Mesodermal cell (in vitro differentiated cells): ENCODE results near the gene RNF149.
A peak's percentile ranks its signal among the peaks of the same experiment; 100 is the strongest.
"Not testable (repeated sequence)": the region's sequence is repeated elsewhere in the genome, so short reads cannot be mapped to it uniquely, and the experiment has no call there.

Source experiments
- H3K27ac ChIP-seq: 2 replicates; pipeline ENCODE4 v1.7.0; 2013; ENCODE audit warnings: mild to moderate bottlenecking, low read depth, low read length, moderate library complexity; ENCODE audit not compliant: severe bottlenecking
- H3K36me3 ChIP-seq: 2 replicates; pipeline ENCODE4 v1.7.1; 2013; ENCODE audit warnings: mild to moderate bottlenecking, low read length, moderate library complexity; ENCODE audit not compliant: control insufficient read depth, insufficient read depth
- H3K4me1 ChIP-seq: one replicate; pipeline ENCODE4 v1.7.1; 2013; ENCODE audit warnings: mild to moderate bottlenecking, low read length; ENCODE audit not compliant: insufficient read depth, control insufficient read depth, poor library complexity, severe bottlenecking
- H3K4me3 ChIP-seq: 2 replicates; pipeline ENCODE4 v1.7.0; 2013; ENCODE audit warnings: low read length, control low read depth, mild to moderate bottlenecking; ENCODE audit not compliant: insufficient read depth, poor library complexity, severe bottlenecking; ENCODE audit errors: extremely low read depth
- H3K9me3 ChIP-seq: 2 replicates; pipeline ENCODE4 v1.7.1; 2013; ENCODE audit warnings: mild to moderate bottlenecking, low read length, moderate library complexity; ENCODE audit not compliant: control insufficient read depth
- WGBS, 2 experiments: methylation state at CpG; one replicate each; pipeline ENCODE4 v1.1.5; 2013; ENCODE audit warnings: missing lambda C conversion rate in 2 of 2; ENCODE audit not compliant: insufficient coverage in 2 of 2; 5-methylcytosine and 5-hydroxymethylcytosine counted together

The RNF149 gene

DNA sequence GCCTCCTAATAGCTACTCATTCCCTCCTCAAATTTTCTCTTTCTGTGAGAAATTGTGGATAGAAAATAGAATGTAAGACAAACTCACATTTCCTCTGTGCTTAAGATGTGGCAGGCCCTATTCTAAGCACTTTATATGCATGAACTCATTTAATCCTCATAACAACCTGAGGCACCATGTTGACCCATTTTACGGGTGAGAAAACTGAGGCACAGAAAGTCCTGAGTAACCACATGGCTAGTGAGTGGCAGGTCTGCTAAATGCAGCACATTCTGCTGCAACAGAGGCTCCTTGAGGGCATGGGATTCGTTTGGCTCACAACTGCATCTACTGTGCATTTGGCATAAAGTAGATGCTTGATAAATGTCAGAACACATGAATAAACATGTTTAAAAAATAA lies 22.7 kb upstream of the RNF149 start:
- no peaks in the 10 kb centered on the region for H3K36me3 ChIP-seq

DNA sequence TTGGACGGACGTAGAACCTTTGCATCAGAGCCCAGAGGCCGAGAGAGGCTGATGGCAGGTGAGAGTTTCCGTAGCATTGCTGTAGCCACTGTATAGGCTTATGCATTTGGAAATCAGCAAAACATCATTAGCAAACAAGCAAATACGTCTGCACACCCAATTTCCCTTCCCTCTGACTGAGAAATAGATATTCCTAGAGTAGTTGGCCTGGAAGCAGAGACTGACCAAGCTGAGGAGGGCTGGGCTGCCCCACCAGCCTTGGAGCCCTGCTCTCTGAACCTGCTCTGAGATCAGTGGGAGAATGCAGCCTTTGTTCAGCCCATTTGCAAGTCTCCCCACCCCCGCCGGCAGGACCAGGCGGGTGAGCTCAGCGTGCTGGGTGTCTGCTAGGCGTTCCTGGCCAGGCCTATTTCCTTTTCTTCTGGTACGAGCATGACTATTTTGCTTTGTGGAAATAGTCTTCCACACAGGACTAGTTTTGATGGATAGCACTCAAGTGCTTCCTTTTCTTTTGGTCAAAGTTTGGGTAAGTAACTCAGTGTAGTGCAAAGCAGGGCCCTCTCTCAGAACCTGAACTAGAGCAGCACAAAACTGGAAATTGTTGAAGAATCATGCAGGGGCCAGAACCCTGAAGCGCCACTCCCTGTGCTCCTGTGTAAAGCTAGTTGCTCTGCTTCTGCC lies 21.9 kb upstream of the RNF149 start:
- WGBS, 2 experiments: 31 to 68% methylated on average over 4 to 7 of the region's 12 CpGs
- Histone ChIP-seq H3K4me3 (no peak overlapping the region), H3K27ac (peak overlapping the region; percentile 75)

More for the DNA sequence above, 22.7 kb upstream of the RNF149 start:
- WGBS, 2 experiments: 100% methylated on average over 1 to 2 of the region's 2 CpGs
- H3K4me3 ChIP-seq: no peak overlapping the region
- H3K27ac ChIP-seq: no peak overlapping the region
- no peaks in the 10 kb centered on the region for H3K9me3 ChIP-seq
- H3K4me1 ChIP-seq: peaks cover 26% of the 10 kb centered on the region

GRCh38 chr2:101329026-101329425 lies 20.5 kb upstream of the RNF149 start:
- no peak overlapping the region for H3K27ac ChIP-seq
- H3K36me3 ChIP-seq: no peaks in the 10 kb centered on the region
- no peak overlapping the region for H3K4me3 ChIP-seq
- peaks cover 8% of the 10 kb centered on the region for H3K9me3 ChIP-seq
- WGBS, 2 experiments: 97 to 100% methylated on average over 2 to 3 of the region's 4 CpGs
- H3K4me1 ChIP-seq: peaks cover 26% of the 10 kb centered on the region

More for the DNA sequence above, 21.9 kb upstream of the RNF149 start:
- Histone ChIP-seq H3K4me1 (peaks cover 26% of the 10 kb centered on the region), H3K9me3 (peaks cover 7% of the 10 kb centered on the region), H3K36me3 (no peaks in the 10 kb centered on the region)

DNA sequence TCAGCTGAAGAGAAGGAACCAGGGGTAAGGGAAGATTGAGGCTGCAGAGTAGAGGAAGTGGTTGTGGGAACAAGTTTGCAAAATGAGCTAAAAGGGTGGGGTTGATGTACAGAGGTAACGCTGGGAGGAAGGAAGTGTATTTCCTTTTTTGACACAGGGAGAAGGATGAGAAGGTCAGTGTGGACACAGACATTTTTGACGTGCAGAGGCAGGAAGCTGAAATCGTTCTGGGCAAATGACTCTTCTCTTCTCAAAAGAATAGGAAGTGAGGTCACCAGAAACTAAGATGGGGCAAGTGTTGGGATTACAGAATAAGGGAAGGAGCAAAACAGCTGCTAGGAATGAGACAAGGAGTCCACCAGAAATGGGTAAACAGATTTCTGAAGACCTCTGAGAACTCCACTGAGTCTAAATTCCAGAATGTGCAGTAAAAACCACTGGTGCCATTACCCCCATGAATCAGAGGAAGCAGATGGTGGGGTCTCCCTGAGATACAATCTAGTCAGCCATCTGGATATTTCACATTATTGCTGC lies 20.0 kb upstream of the RNF149 start:
- Histone ChIP-seq H3K27ac (peak overlapping the region; percentile 54), H3K36me3 (no peaks in the 10 kb centered on the region), H3K4me3 (no peak overlapping the region), H3K4me1 (peaks cover 26% of the 10 kb centered on the region), H3K9me3 (peaks cover 8% of the 10 kb centered on the region)
- 84 to 100% methylated on average over 2 to 3 of the region's 3 CpGs for WGBS, 2 experiments

DNA sequence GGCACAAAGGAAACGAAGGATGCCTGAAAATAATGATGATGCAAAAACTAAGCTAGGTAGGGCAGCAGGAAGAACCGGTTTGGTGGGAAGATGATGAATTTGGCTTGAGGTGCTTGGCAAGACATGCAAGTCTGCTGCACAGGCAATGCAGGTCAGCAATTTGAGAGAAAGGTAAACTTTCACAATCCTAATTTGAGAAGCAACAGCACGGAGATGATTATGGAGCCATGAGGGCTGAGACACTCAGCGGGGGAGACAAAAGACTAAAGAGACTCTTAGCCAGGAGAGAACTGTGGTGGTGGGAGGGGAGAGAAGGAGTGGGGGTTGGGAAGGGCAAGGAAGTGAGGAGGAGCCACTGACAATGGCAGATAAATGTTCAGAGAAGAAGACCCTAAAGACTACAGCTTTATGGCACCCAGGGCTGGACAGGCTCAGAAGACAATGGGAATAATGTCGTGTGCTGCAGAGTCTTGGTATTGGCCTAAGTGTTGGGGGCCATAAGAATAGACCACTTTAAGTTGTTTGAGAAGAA lies 19.4 kb upstream of the RNF149 start:
- Histone ChIP-seq H3K4me3 (no peak overlapping the region), H3K4me1 (peaks cover 26% of the 10 kb centered on the region), H3K9me3 (peaks cover 8% of the 10 kb centered on the region), H3K36me3 (no peaks in the 10 kb centered on the region), H3K27ac (peak overlapping the region; percentile 54)
- WGBS, 2 experiments: 74 to 76% methylated on average over 5 of the region's 5 CpGs

DNA sequence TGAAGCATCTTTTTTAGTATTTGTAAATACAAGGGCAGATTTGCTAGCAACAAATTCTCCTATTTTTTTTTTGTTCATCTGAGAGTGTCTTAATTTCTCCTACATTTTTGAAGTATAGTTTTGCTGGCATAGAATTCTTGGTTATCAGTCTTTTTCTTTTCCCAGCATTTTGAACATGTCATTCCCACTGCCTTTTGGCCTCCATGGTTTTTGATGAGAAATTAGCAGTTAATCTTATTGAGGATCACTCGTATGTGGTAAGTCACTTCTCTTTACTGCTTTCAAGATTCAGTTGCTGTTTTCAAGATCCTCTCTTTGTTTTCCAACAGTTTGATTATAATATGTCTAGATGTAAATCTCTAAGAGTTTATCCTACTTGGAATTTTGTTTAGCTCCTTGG lies 16.9 kb upstream of the RNF149 start:
- WGBS, 2 experiments: 100% methylated on average over 1 of the region's 1 CpG; no CpG with 5 or more reads in 1 of the 2 experiments
- H3K9me3 ChIP-seq: peaks cover 8% of the 10 kb centered on the region
- H3K36me3 ChIP-seq: no peaks in the 10 kb centered on the region
- no peak overlapping the region for H3K27ac ChIP-seq
- no peak overlapping the region for H3K4me3 ChIP-seq
- H3K4me1 ChIP-seq: peaks cover 18% of the 10 kb centered on the region

DNA sequence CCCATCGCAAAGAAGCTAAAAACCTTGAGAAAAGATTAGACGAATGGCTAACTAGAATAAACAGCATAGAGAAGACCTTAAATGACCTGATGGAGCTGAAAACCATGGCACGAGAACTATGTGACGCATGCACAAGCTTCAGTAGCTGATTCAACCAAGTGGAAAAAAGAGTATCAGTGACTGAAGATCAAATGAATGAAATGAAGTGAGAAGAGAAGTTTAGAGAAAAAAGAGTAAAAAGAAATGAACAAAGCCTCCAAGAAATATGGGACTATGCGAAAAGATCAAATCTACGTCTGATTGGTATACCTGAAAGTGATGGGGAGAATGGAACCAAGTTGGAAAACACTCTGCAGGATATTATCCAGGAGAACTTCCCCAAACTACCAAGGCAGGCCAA lies 8.1 kb upstream of the RNF149 start:
- WGBS, 2 experiments: 94% methylated on average over 2 of the region's 6 CpGs
- H3K9me3 ChIP-seq, H3K27ac ChIP-seq, H3K36me3 ChIP-seq, H3K4me3 ChIP-seq, H3K4me1 ChIP-seq: not testable (repeated sequence)

DNA sequence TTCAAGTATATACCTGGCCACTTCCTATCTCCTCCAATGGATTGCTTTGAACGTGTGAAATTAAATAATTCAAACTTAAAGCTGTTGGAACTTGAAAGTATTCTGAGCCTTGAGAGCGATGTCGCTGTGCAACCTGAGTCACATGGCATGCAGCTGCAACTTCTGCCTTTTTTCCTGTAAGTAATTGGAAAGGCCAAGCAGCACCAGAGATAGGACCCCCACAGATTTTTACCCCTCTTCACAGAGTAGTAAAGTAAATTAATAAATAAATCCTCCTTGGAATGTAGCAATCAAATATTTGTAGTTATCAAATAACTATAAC lies 3.2 kb upstream of the RNF149 start:
- no peaks in the 10 kb centered on the region for H3K9me3 ChIP-seq
- no peak overlapping the region for H3K4me3 ChIP-seq
- 88% methylated on average over 2 of the region's 3 CpGs for WGBS, 2 experiments
- H3K4me1 ChIP-seq: no peaks in the 10 kb centered on the region
- no peak overlapping the region for H3K27ac ChIP-seq
- H3K36me3 ChIP-seq: no peaks in the 10 kb centered on the region

- 68 to 90% methylated on average over 2 of the region's 7 CpGs for WGBS, 2 experiments
- peaks cover 2% of the 10 kb centered on the region for H3K4me1 ChIP-seq
- H3K36me3 ChIP-seq: no peaks in the 10 kb centered on the region
- H3K27ac ChIP-seq: no peak overlapping the region
- H3K4me3 ChIP-seq: no peak overlapping the region
- H3K9me3 ChIP-seq: no peaks in the 10 kb centered on the region
Observed at GRCh38 chr2:101310834-101311695, 2.6 kb upstream of the RNF149 start.

DNA sequence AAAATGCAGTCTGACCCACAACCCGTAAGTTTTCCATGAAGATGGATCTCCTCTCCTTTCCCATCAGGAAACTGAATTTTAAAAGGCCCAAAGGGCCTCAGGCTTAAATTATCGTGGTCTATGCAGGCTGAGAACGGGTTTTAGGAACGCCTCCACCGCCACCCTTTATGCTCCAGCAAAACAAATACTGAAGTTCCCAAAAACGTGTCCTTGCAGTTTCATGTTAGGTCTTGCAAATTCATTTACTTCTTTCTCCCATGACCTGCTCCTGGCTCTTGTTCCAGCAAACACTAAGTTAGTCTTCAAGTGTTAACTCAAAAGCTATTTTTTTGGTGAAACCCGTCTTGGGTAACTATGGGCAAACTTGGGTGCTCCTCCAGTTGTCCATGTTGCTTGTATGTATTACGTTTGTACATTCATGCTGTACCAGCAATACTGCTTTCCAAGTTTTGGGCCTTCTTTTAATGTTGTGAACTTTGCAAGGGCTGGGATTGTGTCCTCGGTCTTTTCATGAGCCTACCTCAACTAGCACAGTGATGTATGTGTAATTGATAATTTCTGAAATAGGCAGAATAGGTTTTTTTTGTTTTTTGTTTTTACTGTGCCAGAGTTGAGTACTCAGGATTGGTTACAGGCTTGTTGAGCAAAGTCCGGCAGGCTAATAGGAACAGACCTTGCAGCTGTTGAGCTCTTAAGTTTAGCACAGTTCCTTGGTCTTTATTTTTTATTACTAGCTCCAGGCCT lies 1.8 kb upstream of the RNF149 start:
- Histone ChIP-seq H3K4me3 (no peak overlapping the region), H3K9me3 (no peaks in the 10 kb centered on the region), H3K4me1 (peaks cover 10% of the 10 kb centered on the region), H3K27ac (no peak overlapping the region), H3K36me3 (no peaks in the 10 kb centered on the region)
- 82 to 89% methylated on average over 9 of the region's 10 CpGs for WGBS, 2 experiments
